IMR-90 (cell line): Measurements from ENCODE around the gene SLC16A5. TPM values are rescaled to one million over a fixed set of nuclear protein-coding genes. Genes with fewer than 3 reads are reported as not detected.

Experiments used
- ATAC-seq: fragments of 200-7000 bp; cut with Tn5 transposase; 2 replicates; pipeline ENCODE4 v1.9.1; 2020; ENCODE audit warnings: low read depth, mild to moderate bottlenecking, moderate library complexity
- BruUV-seq: library from RNA; stranded (reverse); fragments of 400-500 nt; replicated peaks from 2 replicates; lab custom pipeline; 2021; lab: Mats Ljungman, UMichigan
- CTCF ChIA-PET: fragments of 300-600 bp; formaldehyde crosslinking; extraction: SDS; loops from one replicate; lab custom pipeline; 2021; ENCODE audit warnings: antibody characterized with exemption; lab: Yijun Ruan, JAX
- POLR2A ChIA-PET: fragments of 300-600 bp; sonication (Branson Sonifier 250); formaldehyde crosslinking; loops from one replicate; lab custom pipeline; 2022; ENCODE audit warnings: antibody characterized with exemption; ENCODE audit not compliant: unreplicated experiment; lab: Charles Lee
- DNase-seq: peaks from one replicate; pipeline ENCODE4 v3.0.0; 2013
- H2AFZ ChIP-seq: replicated peaks from 2 replicates; pipeline ENCODE3; 2013; ENCODE audit warnings: low read length, mild to moderate bottlenecking; ENCODE audit not compliant: poor library complexity
- H2AK5ac ChIP-seq: 2 replicates; pipeline ENCODE4 v1.6.1; 2013; ENCODE audit warnings: low read depth, low read length, inconsistent platforms
- H2AK9ac ChIP-seq: replicated peaks from 2 replicates; pipeline ENCODE3; 2013; ENCODE audit warnings: mild to moderate bottlenecking, low read depth, low read length, moderate library complexity; ENCODE audit not compliant: poor library complexity
- H2BK120ac ChIP-seq: 2 replicates; pipeline ENCODE4 v1.6.1; 2013; ENCODE audit warnings: low read depth, low read length, inconsistent platforms
- H2BK15ac ChIP-seq: 3 replicates; pipeline ENCODE4 v1.6.1; 2013; ENCODE audit warnings: low read depth, low read length, inconsistent platforms
- H2BK20ac ChIP-seq: 2 replicates; pipeline ENCODE4 v1.6.1; 2013; ENCODE audit warnings: low read depth, mild to moderate bottlenecking, inconsistent platforms, low read length, moderate library complexity
- H2BK5ac ChIP-seq: 2 replicates; pipeline ENCODE4 v1.6.1; 2013; ENCODE audit warnings: mild to moderate bottlenecking, low read depth, low read length, inconsistent platforms; ENCODE audit not compliant: poor library complexity, severe bottlenecking
- H3K14ac ChIP-seq: replicated peaks from 2 replicates; pipeline ENCODE4 v1.6.1; 2013; ENCODE audit warnings: low read depth, low read length, inconsistent platforms
- H3K18ac ChIP-seq: 2 replicates; pipeline ENCODE4 v1.6.1; 2013; ENCODE audit warnings: low read depth, low read length, control low read depth
- H3K23ac ChIP-seq: 2 replicates; pipeline ENCODE4 v1.6.1; 2013; ENCODE audit warnings: low read depth, low read length, inconsistent platforms
- H3K27ac ChIP-seq: 2 replicates; pipeline ENCODE4 v1.5.1; 2013; ENCODE audit warnings: mild to moderate bottlenecking, control low read depth, low read length; ENCODE audit not compliant: insufficient read depth
- H3K27me3 ChIP-seq: 2 replicates; pipeline ENCODE4 v1.6.1; 2013; ENCODE audit warnings: low read length; ENCODE audit not compliant: control insufficient read depth, insufficient read depth
- H3K36me3 ChIP-seq: 2 replicates; pipeline ENCODE4 v1.6.1; 2013; ENCODE audit warnings: low read length, mixed read lengths; ENCODE audit not compliant: control insufficient read depth, insufficient read depth
- H3K4ac ChIP-seq: 2 replicates; pipeline ENCODE4 v1.6.1; 2013; ENCODE audit warnings: low read depth, low read length, inconsistent platforms
- H3K4me1 ChIP-seq: 2 replicates; pipeline ENCODE4 v1.6.1; 2013; ENCODE audit warnings: low read length, mixed read lengths; ENCODE audit not compliant: control insufficient read depth, insufficient read depth
- H3K4me2 ChIP-seq: 2 replicates; pipeline ENCODE4 v1.6.1; 2013; ENCODE audit warnings: low read depth, mild to moderate bottlenecking, control low read depth, low read length, moderate library complexity
- H3K4me3 ChIP-seq: 2 replicates; pipeline ENCODE4 v1.5.1; 2013; ENCODE audit warnings: low read depth, mild to moderate bottlenecking, control low read depth, low read length, moderate library complexity; ENCODE audit not compliant: insufficient read depth
- H3K56ac ChIP-seq: 2 replicates; pipeline ENCODE4 v1.6.1; 2013; ENCODE audit warnings: low read length, inconsistent platforms; ENCODE audit not compliant: insufficient read depth; ENCODE audit errors: extremely low read depth
- H3K79me1 ChIP-seq, 2 experiments: 2 replicates each; pipeline ENCODE4 v1.6.1; 2013; ENCODE audit warnings: low read length in 2 of 2, inconsistent platforms in 1 of 2, low read depth in 1 of 2
- H3K9ac ChIP-seq: 2 replicates; pipeline ENCODE4 v1.6.1; 2013; ENCODE audit warnings: low read depth, low read length, control low read depth
- H3K9me1 ChIP-seq: 2 replicates; pipeline ENCODE4 v1.6.1; 2013; ENCODE audit warnings: low read length, inconsistent platforms; ENCODE audit not compliant: insufficient read depth
- H3K9me3 ChIP-seq: 2 replicates; pipeline ENCODE4 v1.6.1; 2013; ENCODE audit warnings: low read length; ENCODE audit not compliant: control insufficient read depth, insufficient read depth
- H4K20me1 ChIP-seq: 2 replicates; pipeline ENCODE4 v1.6.1; 2013; ENCODE audit warnings: low read length, inconsistent platforms; ENCODE audit not compliant: insufficient read depth
- H4K5ac ChIP-seq: 2 replicates; pipeline ENCODE4 v1.6.1; 2013; ENCODE audit warnings: mild to moderate bottlenecking, low read depth, low read length, control low read depth
- H4K8ac ChIP-seq, 2 experiments: 2 replicates each; pipeline ENCODE4 v1.6.1; 2013; ENCODE audit warnings: low read depth in 2 of 2, low read length in 2 of 2, control low read depth in 1 of 2, inconsistent platforms in 1 of 2
- H4K91ac ChIP-seq: 2 replicates; pipeline ENCODE4 v1.6.1; 2013; ENCODE audit warnings: low read depth, low read length, inconsistent platforms; ENCODE audit not compliant: insufficient read depth
- RCOR1 ChIP-seq: IDR thresholded peaks from 2 replicates; pipeline ENCODE4 v1.6.1; 2012; ENCODE audit warnings: mild to moderate bottlenecking, low read length, improper control_type of control experiment; ENCODE audit not compliant: insufficient replicate concordance
- WGBS, 2 experiments: methylation state at CpG; one replicate each; pipeline versions ENCODE4 v1.1.5 to v1.1.7; 2013; ENCODE audit warnings: missing lambda C conversion rate in 2 of 2; ENCODE audit not compliant: insufficient read length in 1 of 2; ENCODE audit errors: extremely low coverage in 2 of 2; 5-methylcytosine and 5-hydroxymethylcytosine counted together
- dilution Hi-C: fragments of 300-500 bp; cut with HindIII; formaldehyde crosslinking; loops from one replicate; pipeline ENCODE4 v1.14.3; 2018; ENCODE audit warnings: low sequenced_read_pairs; ENCODE audit not compliant: unreplicated experiment
- in situ Hi-C: fragments of 300-500 bp; cut with MboI; formaldehyde crosslinking; loops from 3 replicates; pipeline ENCODE4 v1.14.3; 2019; ENCODE audit warnings: low sequenced_read_pairs, inconsistent platforms, mixed read lengths
- intact Hi-C: fragments of 100-400 bp; cut with micrococcal nuclease; formaldehyde crosslinking; loops from 2 replicates; pipeline ENCODE4 v1.10.0; 2022
- polyA plus RNA-seq, 3 experiments: library from polyadenylated mRNA; depleted of rRNA; stranded (reverse); fragments of >200 nt; gene quantifications; 2 replicates each; pipeline ENCODE4 v1.2.3, GENCODE V29; 2012; ENCODE audit warnings: low replicate concordance in 1 of 3
- total RNA-seq: library from RNA; depleted of rRNA; stranded (reverse); fragments of >200 nt; gene quantifications from 2 replicates; pipeline ENCODE4 v1.2.3, GENCODE V29; 2012
- TF ChIP-seq, protein P1 (sequence below): fragments of 150-350 bp; IDR thresholded peaks from 2 replicates; pipeline ENCODE4 v1.6.1; 2017; ENCODE audit warnings: mild to moderate bottlenecking, antibody characterized with exemption, low read length, low read depth
- TF ChIP-seq, protein P2 (sequence below): fragments of 150-350 bp; IDR thresholded peaks from 2 replicates; pipeline ENCODE4 v1.6.1; 2016; ENCODE audit warnings: low read depth, mild to moderate bottlenecking, low read length, moderate library complexity, borderline replicate concordance

The SLC16A5 gene
- total and polyA plus RNA-seq, 2 of the 4 experiments (the other 2 are of a cell fraction): 1.8 to 7.1 TPM

DNA sequence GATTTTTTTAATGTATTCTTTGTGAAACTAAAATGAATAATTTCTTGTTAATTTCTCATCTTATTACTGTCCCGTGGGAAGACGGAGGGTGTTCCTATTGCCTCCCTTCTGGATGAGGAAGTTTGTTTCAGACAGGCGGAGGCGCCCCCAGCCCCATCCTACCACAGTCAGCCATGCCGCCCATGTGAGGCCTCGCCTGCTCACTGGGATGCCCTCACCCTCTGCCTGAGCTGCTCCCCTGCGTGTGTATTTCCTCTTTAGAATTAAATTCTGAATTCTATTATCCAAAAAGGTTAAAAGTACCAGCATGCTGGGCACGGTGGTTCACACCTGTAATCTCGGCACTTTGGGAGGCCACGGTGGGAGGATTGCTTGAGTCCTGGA, 26.7 kb upstream of the SLC16A5 start:
- no peaks in the 10 kb centered on the region for H3K9me3 ChIP-seq
- ATAC-seq (no peak), DNase-seq (no peak)
- CTCF ChIA-PET: interaction anchor here (0.8 to 2.3 kb wide), 3 partner anchors 47 to 141 kb away, joined by 3 to 13 read pairs (median 4); no protein-coding TSS in a partner anchor
- intact Hi-C loops: loop anchor here (5.0 to 10.0 kb wide), 2 partner anchors 51 to 144 kb away; partner anchors contain the start of gene NUP85
- no peak overlapping the region for H2BK5ac ChIP-seq
- H3K27me3 ChIP-seq: no peaks in the 10 kb centered on the region
- no peak overlapping the region for H4K8ac ChIP-seq
- H2AFZ ChIP-seq: no peak overlapping the region
- 100% methylated on average over 3 of the region's 10 CpGs; no CpG with 5 or more reads in 1 of the 2 experiments for WGBS, 2 experiments
- no peak overlapping the region for H3K18ac ChIP-seq
- no peak overlapping the region for H3K27ac ChIP-seq
- dilution Hi-C loops: no loop called here
- in situ Hi-C loops: loop anchor here (10.0 to 25.0 kb wide), 2 partner anchors 144 to 351 kb away; partner anchors contain the start of genes GRB2 and NUP85
- no peak overlapping the region for H4K5ac ChIP-seq
- no peaks in the 10 kb centered on the region for H4K20me1 ChIP-seq
- no peak overlapping the region for H2AK9ac ChIP-seq
- no peak overlapping the region for H3K4ac ChIP-seq
- BruUV-seq: no TSS peak
- H2BK20ac ChIP-seq: no peak overlapping the region
- H3K56ac ChIP-seq: no peak overlapping the region
- H3K36me3 ChIP-seq: peaks cover 50% of the 10 kb centered on the region
- peaks cover 6% of the 10 kb centered on the region; the same call in 1 of the 2 replicates for H3K4me1 ChIP-seq
- no peak overlapping the region for H3K14ac ChIP-seq
- H3K23ac ChIP-seq: no peak overlapping the region
- POLR2A ChIA-PET: no interaction called here
- no peak overlapping the region for H3K4me3 ChIP-seq
- H2AK5ac ChIP-seq: no peak overlapping the region
- no peak overlapping the region for H2BK120ac ChIP-seq
- no peak overlapping the region for H3K9ac ChIP-seq
- H3K4me2 ChIP-seq: no peak overlapping the region
- peaks cover 3 to 5% of the 10 kb centered on the region in 2 experiments; a peak in 3 of 4 replicates for H3K79me1 ChIP-seq
- 0 out of 2 replicates have a peak, but pooled peaks cover 3% of the 10 kb centered on the region for H3K9me1 ChIP-seq
- no peak overlapping the region for H4K91ac ChIP-seq
- H2BK15ac ChIP-seq: no peak overlapping the region
- TF ChIP-seq RCOR1: no peak
- TF ChIP-seq, protein P1, sequence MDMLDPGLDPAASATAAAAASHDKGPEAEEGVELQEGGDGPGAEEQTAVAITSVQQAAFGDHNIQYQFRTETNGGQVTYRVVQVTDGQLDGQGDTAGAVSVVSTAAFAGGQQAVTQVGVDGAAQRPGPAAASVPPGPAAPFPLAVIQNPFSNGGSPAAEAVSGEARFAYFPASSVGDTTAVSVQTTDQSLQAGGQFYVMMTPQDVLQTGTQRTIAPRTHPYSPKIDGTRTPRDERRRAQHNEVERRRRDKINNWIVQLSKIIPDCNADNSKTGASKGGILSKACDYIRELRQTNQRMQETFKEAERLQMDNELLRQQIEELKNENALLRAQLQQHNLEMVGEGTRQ: no peak
- TF ChIP-seq, protein P2, sequence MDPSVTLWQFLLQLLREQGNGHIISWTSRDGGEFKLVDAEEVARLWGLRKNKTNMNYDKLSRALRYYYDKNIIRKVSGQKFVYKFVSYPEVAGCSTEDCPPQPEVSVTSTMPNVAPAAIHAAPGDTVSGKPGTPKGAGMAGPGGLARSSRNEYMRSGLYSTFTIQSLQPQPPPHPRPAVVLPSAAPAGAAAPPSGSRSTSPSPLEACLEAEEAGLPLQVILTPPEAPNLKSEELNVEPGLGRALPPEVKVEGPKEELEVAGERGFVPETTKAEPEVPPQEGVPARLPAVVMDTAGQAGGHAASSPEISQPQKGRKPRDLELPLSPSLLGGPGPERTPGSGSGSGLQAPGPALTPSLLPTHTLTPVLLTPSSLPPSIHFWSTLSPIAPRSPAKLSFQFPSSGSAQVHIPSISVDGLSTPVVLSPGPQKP: no peak
